ENCODE results near the gene TNFSF9. TPM values are rescaled to one million over a fixed set of nuclear protein-coding genes. Genes with fewer than 3 reads are reported as not detected.
A peak's percentile ranks its signal among the peaks of the same experiment; 100 is the strongest.

Gene TNFSF9
- total RNA-seq, 6 experiments from 2014 or later = 0.27 to 1.6 (median 0.55) TPM; not detected in 3

- Histone ChIP-seq H3K9me3 (no peaks in the 10 kb centered on the region), H3K36me3 (no peaks in the 10 kb centered on the region), H3K4me3 (no peak overlapping the region), H3K27me3 (no peaks in the 10 kb centered on the region), H3K27ac (no peak overlapping the region), H3K4me1 (no peaks in the 10 kb centered on the region)
- 75% methylated on average over 2 of the region's 2 CpGs for WGBS (ENCODE audit: insufficient coverage, low coverage, low lambda C conversion rate, missing lambda C conversion rate)
- no peak for TF ChIP-seq POLR2A (IDR thresholded peaks at IDR 0.05)
- TF ChIP-seq, protein P1, sequence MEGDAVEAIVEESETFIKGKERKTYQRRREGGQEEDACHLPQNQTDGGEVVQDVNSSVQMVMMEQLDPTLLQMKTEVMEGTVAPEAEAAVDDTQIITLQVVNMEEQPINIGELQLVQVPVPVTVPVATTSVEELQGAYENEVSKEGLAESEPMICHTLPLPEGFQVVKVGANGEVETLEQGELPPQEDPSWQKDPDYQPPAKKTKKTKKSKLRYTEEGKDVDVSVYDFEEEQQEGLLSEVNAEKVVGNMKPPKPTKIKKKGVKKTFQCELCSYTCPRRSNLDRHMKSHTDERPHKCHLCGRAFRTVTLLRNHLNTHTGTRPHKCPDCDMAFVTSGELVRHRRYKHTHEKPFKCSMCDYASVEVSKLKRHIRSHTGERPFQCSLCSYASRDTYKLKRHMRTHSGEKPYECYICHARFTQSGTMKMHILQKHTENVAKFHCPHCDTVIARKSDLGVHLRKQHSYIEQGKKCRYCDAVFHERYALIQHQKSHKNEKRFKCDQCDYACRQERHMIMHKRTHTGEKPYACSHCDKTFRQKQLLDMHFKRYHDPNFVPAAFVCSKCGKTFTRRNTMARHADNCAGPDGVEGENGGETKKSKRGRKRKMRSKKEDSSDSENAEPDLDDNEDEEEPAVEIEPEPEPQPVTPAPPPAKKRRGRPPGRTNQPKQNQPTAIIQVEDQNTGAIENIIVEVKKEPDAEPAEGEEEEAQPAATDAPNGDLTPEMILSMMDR (IDR thresholded peaks at IDR 0.05) = no peak
- DNase-seq (no peak), ATAC-seq (peak in 3 of 4 donors; percentile 17 to 31 (median 19))
- intact Hi-C loops (cut with DNase I) = loop anchor here in 1 of 2 donors (10.0 kb wide), 1 partner anchor 340 kb away; no protein-coding TSS in a partner anchor
Measured at GRCh38 chr19:6524311-6524710, 6.5 kb upstream of the TNFSF9 start.

DNA sequence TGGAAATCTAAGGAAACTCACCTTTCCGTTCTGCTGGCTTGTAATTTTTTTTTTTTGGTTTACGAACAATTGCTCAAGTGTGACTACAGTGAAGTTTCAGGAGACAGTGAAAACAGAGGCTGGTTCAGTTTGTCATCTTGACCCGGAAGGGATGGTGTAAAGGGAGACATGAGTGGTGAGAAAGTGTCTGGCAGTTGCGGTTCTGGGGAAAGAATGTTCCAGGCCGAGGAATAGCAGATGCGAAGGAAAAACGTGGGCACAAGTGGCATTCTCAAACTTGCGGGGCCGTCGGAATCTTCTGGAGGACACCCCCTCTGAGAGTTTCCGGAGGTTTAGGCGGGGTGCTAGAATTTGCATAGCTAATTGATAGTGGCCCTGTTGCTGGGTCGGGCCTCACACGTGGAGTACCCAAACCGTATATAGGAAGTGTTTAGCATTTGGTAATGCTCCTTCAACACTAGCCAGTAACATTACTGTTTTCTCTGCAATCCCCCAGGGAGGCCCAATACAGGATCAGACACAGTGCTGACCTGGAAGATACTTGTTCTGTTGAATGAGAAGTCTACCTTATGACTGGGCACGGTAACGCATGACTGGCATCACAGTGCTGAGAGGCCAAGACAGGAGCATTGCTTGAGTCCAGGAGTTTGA, 2.8 kb upstream of the TNFSF9 start:
- no peak for ATAC-seq
- intact Hi-C loops (cut with DNase I) = loop anchor here in 1 of 2 donors (10.0 kb wide), 1 partner anchor 337 kb away; no protein-coding TSS in a partner anchor
- no peaks in the 10 kb centered on the region for H3K36me3 ChIP-seq
- H3K4me1 ChIP-seq = peaks cover 0 to 8% (median 0%) of the 10 kb centered on the region in 4 donors
- TF ChIP-seq, protein P1 (IDR thresholded peaks at IDR 0.05) = no peak
- TF ChIP-seq POLR2A (IDR thresholded peaks at IDR 0.05) = no peak
- H3K27ac ChIP-seq = no peak overlapping the region
- H3K27me3 ChIP-seq = no peaks in the 10 kb centered on the region
- H3K9me3 ChIP-seq = no peaks in the 10 kb centered on the region
- 69% methylated on average over 13 of the region's 17 CpGs for WGBS (ENCODE audit: insufficient coverage, low coverage, low lambda C conversion rate, missing lambda C conversion rate)
- no peak overlapping the region for H3K4me3 ChIP-seq
- no peak for DNase-seq

DNA sequence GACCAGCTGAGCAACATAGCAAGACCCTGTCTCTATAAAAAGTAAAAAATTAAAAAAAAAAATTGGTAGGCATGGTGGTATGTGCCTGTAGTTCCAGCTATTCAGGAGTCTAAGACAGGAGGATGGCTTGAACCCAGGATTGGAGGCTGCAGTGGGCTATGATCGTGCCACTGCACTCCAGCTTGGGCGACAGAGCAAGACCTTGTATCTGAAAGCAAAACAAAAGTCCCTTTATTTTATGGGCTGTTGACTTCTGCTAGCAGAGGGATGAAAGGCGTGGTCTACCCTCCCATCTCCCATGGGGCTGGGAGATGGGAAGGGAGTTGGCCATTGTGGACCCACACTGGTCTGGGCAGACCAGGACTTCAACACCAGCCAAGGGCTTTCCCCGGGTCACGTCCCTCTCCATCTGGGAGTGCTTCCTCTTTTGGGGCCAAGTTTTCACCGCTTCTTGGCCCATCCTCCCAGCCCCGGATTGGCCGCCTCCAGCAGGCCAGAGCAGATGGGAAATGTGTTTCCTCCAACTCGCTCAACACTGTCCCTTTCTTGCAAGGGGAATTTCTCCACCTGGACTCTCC, 2.2 kb upstream of the TNFSF9 start:
- TF ChIP-seq, protein P1 (IDR thresholded peaks at IDR 0.05) = no peak
- no peak for TF ChIP-seq POLR2A (IDR thresholded peaks at IDR 0.05)
- Histone ChIP-seq H3K27me3 (no peaks in the 10 kb centered on the region), H3K4me1 (peaks cover 0 to 8% (median 0%) of the 10 kb centered on the region in 4 donors), H3K4me3 (no peak overlapping the region), H3K9me3 (no peaks in the 10 kb centered on the region), H3K36me3 (no peaks in the 10 kb centered on the region), H3K27ac (no peak overlapping the region)
- intact Hi-C loops (cut with DNase I) = loop anchor here in 1 of 2 donors (10.0 kb wide), 1 partner anchor 336 kb away; no protein-coding TSS in a partner anchor
- 33% methylated on average over 3 of the region's 9 CpGs for WGBS (ENCODE audit: insufficient coverage, low coverage, low lambda C conversion rate, missing lambda C conversion rate)
- DNase-seq (peak in 1 of 3 donors; percentile 39), ATAC-seq (peak; percentile 4 to 29 (median 13))

GRCh38 chr19:6529351-6529750, 1.5 kb upstream of the TNFSF9 start:
- no peaks in the 10 kb centered on the region for H3K27me3 ChIP-seq
- no peaks in the 10 kb centered on the region for H3K9me3 ChIP-seq
- 48% methylated on average over 2 of the region's 2 CpGs for WGBS (ENCODE audit: insufficient coverage, low coverage, low lambda C conversion rate, missing lambda C conversion rate)
- ATAC-seq = no peak
- TF ChIP-seq POLR2A (IDR thresholded peaks at IDR 0.05) = no peak
- TF ChIP-seq, protein P1 (IDR thresholded peaks at IDR 0.05) = no peak
- H3K36me3 ChIP-seq = no peaks in the 10 kb centered on the region
- intact Hi-C loops (cut with DNase I) = loop anchor here in 1 of 2 donors (10.0 kb wide), 1 partner anchor 335 kb away; no protein-coding TSS in a partner anchor
- peaks cover 0 to 8% (median 0%) of the 10 kb centered on the region in 4 donors for H3K4me1 ChIP-seq
- no peak overlapping the region for H3K27ac ChIP-seq
- no peak overlapping the region for H3K4me3 ChIP-seq
- DNase-seq = no peak

All from right lobe of liver (tissue), 6 donors.